Stomach (tissue), 9 donors: ENCODE data around the gene BTBD10. TPM values are rescaled to one million over a fixed set of nuclear protein-coding genes. Genes with fewer than 3 reads are reported as not detected.

ENCODE experiments used
- DNase-seq, 2 donors: peaks; one replicate each; pipeline versions ENCODE4 v3.0.0 to v3.0.0-alpha.2; 2013 to 2019
- H3K27ac ChIP-seq, 5 donors: fragments of 200-600 bp in 4 of 5; sonication (generic) in 4 of 5; one replicate each; pipeline ENCODE4 v1.5.1; 2013 to 2019; ENCODE audit warnings: mild to moderate bottlenecking in 1 of 5, moderate library complexity in 1 of 5
- H3K27me3 ChIP-seq, 3 donors: fragments of 200-600 bp; sonication (generic); one replicate each; pipeline ENCODE4 v1.5.1; 2017 to 2019; ENCODE audit warnings: mixed run types in 1 of 3
- H3K36me3 ChIP-seq, 4 donors: fragments of 200-600 bp; sonication (generic); 1 replicate in 3 of 4; 2 replicates in 1 of 4; pipeline ENCODE4 v1.5.1; 2016 to 2019
- H3K4me1 ChIP-seq, 4 donors: fragments of 200-600 bp; sonication (generic); one replicate each; pipeline ENCODE4 v1.5.1; 2016 to 2019
- H3K4me3 ChIP-seq, 4 donors: fragments of 200-600 bp; sonication (generic) in 3 of 4; one replicate each; pipeline ENCODE4 v1.5.1; 2016 to 2019; ENCODE audit warnings: mild to moderate bottlenecking in 1 of 4
- H3K9me3 ChIP-seq, 4 donors: fragments of 200-600 bp; sonication (generic); one replicate each; pipeline ENCODE4 v1.5.1; 2016 to 2019
- EP300 ChIP-seq: sonication (generic); formaldehyde crosslinking; IDR thresholded peaks from one replicate; pipeline ENCODE4 v1.6.1; 2017; ENCODE audit warnings: antibody characterized with exemption
- POLR2A ChIP-seq, 4 donors: fragments of 450-650 bp; IDR thresholded peaks; one replicate each; pipeline ENCODE4 v1.6.1; 2016; ENCODE audit warnings: antibody characterized with exemption in 4 of 4, control low read depth in 2 of 4, mild to moderate bottlenecking in 1 of 4, moderate library complexity in 1 of 4
- POLR2AphosphoS5 ChIP-seq, 3 donors: sonication (generic); formaldehyde crosslinking; IDR thresholded peaks; one replicate each; pipeline ENCODE4 v1.6.1; 2016; ENCODE audit warnings: antibody characterized with exemption in 3 of 3
- WGBS, 5 donors: extraction: QIAGEN DNeasy Blood & Tissue Kit in 3 of 5; methylation state at CpG; one replicate each; pipeline versions ENCODE4 v1.1.5 to v1.1.7; 2013 to 2018; 5-methylcytosine and 5-hydroxymethylcytosine counted together
- intact Hi-C: fragments of 100-400 bp; cut with DNase I; formaldehyde crosslinking; loops from one replicate; pipeline ENCODE4 v1.15.1; 2023; ENCODE audit warnings: low total_unique reads
- polyA plus RNA-seq, 3 donors: library from polyadenylated mRNA; stranded (reverse); fragments of 200-250 nt; gene quantifications; one replicate each; pipeline ENCODE4 v1.2.3, GENCODE V29; 2013
- total RNA-seq, 5 donors: library from RNA; depleted of rRNA; stranded (reverse); fragments of >200 nt; gene quantifications; one replicate each; pipeline versions ENCODE4 v1.1.0 to v1.2.3, GENCODE V29; 2014 to 2016
- TF ChIP-seq, protein P1 (sequence below), 7 experiments: fragments of 450-650 bp in 4 of 7; fragments of 200-600 bp in 3 of 7; sonication (generic) in 3 of 7; IDR thresholded peaks; one replicate each; pipeline ENCODE4 v1.5.1; 2016 to 2019; ENCODE audit warnings: antibody characterized with exemption in 7 of 7, control low read depth in 2 of 7, mild to moderate bottlenecking in 1 of 7
- donor health status: healthy with polysubstance abuse.
- donor health status: Bipolar disorder and iron deficiency.
- donor health status: healthy.

The BTBD10 gene
- total and polyA plus RNA-seq, 8 donors, result 2.0 to 111 (median 29.3) TPM

- Histone ChIP-seq H3K27ac (no peak overlapping the region), H3K9me3 (no peaks in the 10 kb centered on the region), H3K36me3 (no peaks in the 10 kb centered on the region), H3K4me1 (peaks cover 0 to 3% (median 0%) of the 10 kb centered on the region in 4 donors), H3K27me3 (no peaks in the 10 kb centered on the region), H3K4me3 (no peak overlapping the region)
- intact Hi-C loops, result no loop called here
- TF ChIP-seq EP300 (no peak), POLR2A (IDR thresholded peaks at IDR 0.05) (no peak), POLR2AphosphoS5 (IDR thresholded peaks at IDR 0.05) (no peak)
- TF ChIP-seq, protein P1, sequence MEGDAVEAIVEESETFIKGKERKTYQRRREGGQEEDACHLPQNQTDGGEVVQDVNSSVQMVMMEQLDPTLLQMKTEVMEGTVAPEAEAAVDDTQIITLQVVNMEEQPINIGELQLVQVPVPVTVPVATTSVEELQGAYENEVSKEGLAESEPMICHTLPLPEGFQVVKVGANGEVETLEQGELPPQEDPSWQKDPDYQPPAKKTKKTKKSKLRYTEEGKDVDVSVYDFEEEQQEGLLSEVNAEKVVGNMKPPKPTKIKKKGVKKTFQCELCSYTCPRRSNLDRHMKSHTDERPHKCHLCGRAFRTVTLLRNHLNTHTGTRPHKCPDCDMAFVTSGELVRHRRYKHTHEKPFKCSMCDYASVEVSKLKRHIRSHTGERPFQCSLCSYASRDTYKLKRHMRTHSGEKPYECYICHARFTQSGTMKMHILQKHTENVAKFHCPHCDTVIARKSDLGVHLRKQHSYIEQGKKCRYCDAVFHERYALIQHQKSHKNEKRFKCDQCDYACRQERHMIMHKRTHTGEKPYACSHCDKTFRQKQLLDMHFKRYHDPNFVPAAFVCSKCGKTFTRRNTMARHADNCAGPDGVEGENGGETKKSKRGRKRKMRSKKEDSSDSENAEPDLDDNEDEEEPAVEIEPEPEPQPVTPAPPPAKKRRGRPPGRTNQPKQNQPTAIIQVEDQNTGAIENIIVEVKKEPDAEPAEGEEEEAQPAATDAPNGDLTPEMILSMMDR (IDR thresholded peaks at IDR 0.05), result no peak
- DNase-seq, result no peak
- 90 to 96% (median 93%) methylated on average over 6 of the region's 6 CpGs for WGBS, 5 donors
Observed at GRCh38 chr11:13434247-13435205, 28.5 kb downstream of the BTBD10 start.

GRCh38 chr11:13433437-13433836, 29.6 kb downstream of the BTBD10 start:
- Histone ChIP-seq H3K27me3 (no peaks in the 10 kb centered on the region), H3K9me3 (peaks cover 0 to 2% (median under 1%) of the 10 kb centered on the region in 4 donors), H3K27ac (no peak overlapping the region), H3K36me3 (no peaks in the 10 kb centered on the region), H3K4me1 (peaks cover 0 to 3% (median 0%) of the 10 kb centered on the region in 4 donors), H3K4me3 (no peak overlapping the region)
- 95 to 99% (median 97%) methylated on average over 2 of the region's 2 CpGs for WGBS, 5 donors
- TF ChIP-seq, protein P1 (IDR thresholded peaks at IDR 0.05), result no peak
- TF ChIP-seq POLR2A (IDR thresholded peaks at IDR 0.05), result no peak
- no peak for TF ChIP-seq POLR2AphosphoS5 (IDR thresholded peaks at IDR 0.05)
- no peak for TF ChIP-seq EP300
- intact Hi-C loops, result no loop called here
- no peak for DNase-seq

- no peak for TF ChIP-seq POLR2AphosphoS5 (IDR thresholded peaks at IDR 0.05)
- TF ChIP-seq, protein P1 (IDR thresholded peaks at IDR 0.05), result no peak
- intact Hi-C loops, result no loop called here
- H3K9me3 ChIP-seq, result peaks cover 0 to 12% (median 8%) of the 10 kb centered on the region in 4 donors
- H3K4me1 ChIP-seq, result peaks cover 0 to 5% (median 3%) of the 10 kb centered on the region in 4 donors
- H3K4me3 ChIP-seq, result no peak overlapping the region
- 93 to 94% (median 94%) methylated on average over 3 of the region's 3 CpGs for WGBS, 5 donors
- no peak for DNase-seq
- no peaks in the 10 kb centered on the region for H3K27me3 ChIP-seq
- H3K27ac ChIP-seq, result no peak overlapping the region
- H3K36me3 ChIP-seq, result no peaks in the 10 kb centered on the region
Observed at GRCh38 chr11:13429836-13430235, 33.2 kb downstream of the BTBD10 start.

- Histone ChIP-seq H3K9me3 (peaks cover 0 to 12% (median 8%) of the 10 kb centered on the region in 4 donors), H3K4me3 (no peak overlapping the region), H3K27me3 (no peaks in the 10 kb centered on the region), H3K4me1 (peaks cover 0 to 10% (median 7%) of the 10 kb centered on the region in 4 donors), H3K27ac (no peak overlapping the region), H3K36me3 (no peaks in the 10 kb centered on the region)
- TF ChIP-seq POLR2AphosphoS5 (IDR thresholded peaks at IDR 0.05), result no peak
- TF ChIP-seq, protein P1 (IDR thresholded peaks at IDR 0.05), result no peak
- TF ChIP-seq EP300, result no peak
- TF ChIP-seq POLR2A (IDR thresholded peaks at IDR 0.05), result no peak
- WGBS, 5 donors, result 0 to 100% (median 96%) methylated on average over 1 of the region's 1 CpG
- intact Hi-C loops, result no loop called here
- DNase-seq, result no peak
Observed at GRCh38 chr11:13429288-13429687, 33.7 kb downstream of the BTBD10 start.
